Activated naive CD8-positive, alpha-beta T cell treated with anti-CD3 and anti-CD28 coated beads, Interleukin-2, amount 50 U/mL, for 16 hours (primary cell): ENCODE data around the gene HNRNPF.
"Not testable (repeated sequence)": the region's sequence is repeated elsewhere in the genome, so short reads cannot be mapped to it uniquely, and the experiment has no call there.

Source experiments
- DNase-seq: peaks from one replicate; pipeline ENCODE4 v3.0.0-alpha.2; 2020; ENCODE audit warnings: low read depth, low spot score

The HNRNPF gene, protein sequence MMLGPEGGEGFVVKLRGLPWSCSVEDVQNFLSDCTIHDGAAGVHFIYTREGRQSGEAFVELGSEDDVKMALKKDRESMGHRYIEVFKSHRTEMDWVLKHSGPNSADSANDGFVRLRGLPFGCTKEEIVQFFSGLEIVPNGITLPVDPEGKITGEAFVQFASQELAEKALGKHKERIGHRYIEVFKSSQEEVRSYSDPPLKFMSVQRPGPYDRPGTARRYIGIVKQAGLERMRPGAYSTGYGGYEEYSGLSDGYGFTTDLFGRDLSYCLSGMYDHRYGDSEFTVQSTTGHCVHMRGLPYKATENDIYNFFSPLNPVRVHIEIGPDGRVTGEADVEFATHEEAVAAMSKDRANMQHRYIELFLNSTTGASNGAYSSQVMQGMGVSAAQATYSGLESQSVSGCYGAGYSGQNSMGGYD

DNA sequence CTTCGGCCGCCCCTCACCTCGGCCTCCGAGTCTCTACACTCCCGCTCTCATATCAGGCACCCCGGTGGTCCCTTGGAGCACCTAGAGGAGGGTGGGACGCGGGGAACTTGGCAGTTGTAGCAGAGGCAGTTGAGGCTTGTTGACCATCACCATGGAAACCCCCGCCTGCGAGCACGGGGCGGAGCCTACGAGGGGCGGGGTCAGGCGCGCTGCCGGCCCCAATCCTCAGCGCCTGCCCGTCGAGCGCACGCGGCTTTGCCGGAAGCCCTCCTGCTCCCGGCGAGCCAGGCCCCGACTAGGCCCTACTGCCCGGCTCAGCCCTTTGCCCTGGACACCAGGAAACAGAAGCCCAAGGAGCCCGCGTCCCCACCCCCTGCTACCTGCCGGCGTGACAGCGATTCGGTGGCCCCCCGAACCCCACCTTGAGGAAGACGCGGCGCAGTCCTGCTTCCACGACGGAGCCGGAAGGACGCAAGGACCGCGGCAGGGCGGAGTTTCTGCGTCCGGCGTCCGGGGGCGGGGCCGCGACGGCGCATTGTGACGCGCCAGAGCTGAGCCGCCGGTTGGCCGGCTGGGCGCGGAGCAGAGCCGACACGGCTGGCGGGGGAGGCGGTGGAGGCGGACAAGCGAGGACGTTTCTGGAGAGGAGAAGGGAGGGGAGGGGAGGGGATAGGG lies at the start of gene HNRNPF:
Gene HNRNPF, minus strand, starts transcription at position 477 of the 675 bp plus-strand sequence. CDS start 21,302 bp downstream, outside the sequence.
- DNase-seq = peak; percentile 87

DNA sequence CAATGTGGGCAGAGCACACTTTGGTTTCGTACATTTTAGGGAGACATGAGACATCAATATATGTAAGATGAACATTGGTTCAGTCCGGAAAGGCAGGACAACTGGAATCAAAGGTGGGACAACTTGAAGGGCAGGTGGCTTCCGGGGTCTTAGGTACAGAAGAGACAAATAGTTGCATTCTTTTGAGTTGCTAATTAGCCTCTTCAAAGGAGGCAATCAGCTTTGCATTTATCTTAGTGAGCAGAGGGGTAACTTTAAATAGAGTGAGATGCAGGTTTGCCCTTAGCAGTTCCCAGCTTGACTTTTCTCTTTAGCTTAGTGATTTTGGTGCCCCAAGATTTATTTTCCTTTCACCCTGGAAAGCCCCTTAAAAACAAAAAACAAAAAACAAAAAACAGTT lies 49.2 kb upstream of the HNRNPF start:
- no peak for DNase-seq

DNA sequence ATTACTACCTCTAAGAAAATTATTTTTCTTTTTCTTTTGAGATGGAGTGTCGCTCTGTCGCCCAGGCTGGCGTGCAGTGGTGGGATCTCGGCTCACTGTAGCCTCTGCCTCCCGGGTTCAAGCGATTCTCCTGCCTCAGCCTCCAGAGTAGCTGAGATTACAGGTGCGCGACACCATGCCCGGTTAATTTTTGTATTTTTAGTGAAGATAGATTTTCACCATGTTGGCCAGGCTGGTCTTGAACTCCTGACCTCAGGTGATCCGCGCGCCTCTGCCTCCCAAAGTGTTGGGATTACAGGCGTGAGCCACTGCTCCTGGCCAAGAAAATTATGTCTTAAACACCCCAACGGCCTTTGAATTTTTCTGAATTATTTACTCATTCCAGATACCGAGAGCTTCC lies 47.6 kb upstream of the HNRNPF start:
- not testable (repeated sequence) for DNase-seq

- DNase-seq = not testable (repeated sequence)
Measured at GRCh38 chr10:43454025-43454424, 45.0 kb upstream of the HNRNPF start.

DNA sequence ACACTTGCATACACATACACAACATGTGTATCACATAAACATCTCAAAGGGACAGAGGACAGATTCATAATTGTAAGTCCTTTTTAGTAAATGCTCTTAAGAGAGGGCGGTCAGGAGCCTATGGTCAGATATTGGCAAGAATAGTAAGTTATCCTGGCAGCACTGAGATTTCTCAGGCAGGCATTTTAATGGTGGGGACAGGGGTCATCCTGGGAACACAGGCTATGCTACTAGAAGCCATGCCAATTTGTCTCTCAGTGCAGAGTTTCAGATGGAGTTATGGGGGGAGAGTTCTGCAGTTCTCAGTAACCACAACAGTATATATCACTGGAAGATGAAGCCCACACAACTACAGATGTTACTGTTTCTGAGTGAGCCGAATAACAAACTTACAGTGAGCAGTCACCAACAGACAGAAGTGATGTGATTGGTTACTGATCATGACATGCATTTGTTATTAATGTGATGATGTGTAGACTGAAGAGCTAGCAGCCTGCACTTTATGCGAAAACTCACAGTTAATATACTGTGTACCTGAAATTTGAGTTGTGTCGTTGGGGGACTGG lies 44.4 kb upstream of the HNRNPF start:
- no peak for DNase-seq

DNA sequence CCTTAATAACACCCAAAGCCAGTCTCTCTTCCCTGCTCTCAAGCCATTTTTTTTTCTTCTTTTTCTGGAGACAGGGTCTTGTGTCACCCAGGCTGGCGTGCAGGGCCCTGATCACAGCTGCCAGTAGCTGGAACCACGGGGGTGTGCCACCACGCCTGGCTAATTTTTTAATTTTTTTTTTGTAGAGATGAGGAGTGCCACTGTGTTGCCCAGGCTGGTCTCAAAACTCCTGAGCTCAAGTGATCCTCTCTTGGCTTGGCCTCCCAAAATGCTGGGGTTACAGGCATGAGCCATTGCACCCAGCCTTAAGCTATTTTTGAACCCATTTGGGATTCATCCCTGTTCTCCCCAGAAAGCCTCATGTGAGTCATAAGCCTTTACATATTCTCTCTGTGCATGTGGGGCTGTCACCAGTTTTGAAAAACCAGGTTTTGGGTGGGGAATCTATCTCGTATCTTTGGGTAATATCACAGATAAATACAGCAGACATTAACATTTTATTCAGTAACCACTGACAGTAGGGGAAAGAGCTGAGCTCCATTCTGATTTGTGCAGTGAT lies 43.4 kb upstream of the HNRNPF start:
- no peak for DNase-seq

DNA sequence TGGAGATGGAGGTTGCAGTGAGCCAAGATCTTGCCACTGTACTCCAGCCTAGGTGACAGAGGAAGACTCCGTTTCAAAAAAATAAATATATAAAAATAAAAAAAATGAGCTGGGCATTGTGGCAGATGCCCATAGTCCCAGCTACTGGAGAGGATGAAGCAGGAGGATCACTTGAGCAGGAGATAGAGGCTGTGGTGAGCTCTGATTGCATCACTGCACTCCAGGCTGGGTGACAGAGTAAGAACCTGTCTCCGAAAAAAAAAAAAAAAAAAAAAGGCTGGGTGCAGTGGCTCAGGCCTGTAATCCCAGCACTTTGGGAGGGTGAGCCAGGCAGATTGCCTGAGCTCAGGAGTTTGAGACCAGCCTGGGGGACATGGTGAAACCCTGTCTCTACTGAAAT lies 39.8 kb upstream of the HNRNPF start:
- DNase-seq = no peak

- not testable (repeated sequence) for DNase-seq
Measured at GRCh38 chr10:43446219-43447017, 37.4 kb upstream of the HNRNPF start.

GRCh38 chr10:43444897-43445466 lies 36.0 kb upstream of the HNRNPF start:
- DNase-seq = no peak

GRCh38 chr10:43444323-43444722 lies 35.3 kb upstream of the HNRNPF start:
- DNase-seq = no peak

DNA sequence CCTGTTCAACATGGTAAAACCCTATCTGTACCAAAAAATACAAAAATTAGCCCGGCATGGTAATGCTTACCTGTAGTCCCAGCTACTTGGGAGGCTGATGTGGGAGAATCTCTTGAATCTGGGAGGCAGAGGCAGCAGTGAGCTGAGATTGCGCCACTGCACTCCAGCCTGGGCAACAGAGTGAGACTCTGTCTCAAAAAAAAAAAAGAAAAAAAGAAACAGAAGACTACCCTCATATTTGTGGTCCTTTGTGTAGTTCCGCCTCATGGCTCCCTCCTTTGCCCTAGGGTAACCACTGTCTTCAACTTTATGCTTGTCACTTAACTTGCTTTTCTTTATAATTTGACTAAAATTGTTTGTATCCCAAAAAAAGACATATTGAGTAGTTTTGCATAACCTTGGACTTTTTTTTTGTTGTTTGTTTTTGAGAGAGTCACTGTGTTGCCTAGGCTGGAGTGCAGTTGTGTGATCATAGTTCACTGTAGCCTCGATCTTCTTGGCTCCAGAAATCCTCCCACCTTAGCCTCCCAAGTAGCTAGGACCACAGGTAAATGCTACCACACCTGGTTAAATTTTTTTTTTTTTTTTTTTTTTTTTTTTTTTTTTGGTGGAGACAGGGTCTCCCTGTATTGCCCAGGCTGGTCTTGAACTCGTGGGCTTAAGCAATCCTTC lies 31.6 kb upstream of the HNRNPF start:
- DNase-seq = no peak

- DNase-seq = no peak
Measured at GRCh38 chr10:43437141-43437870, 28.3 kb upstream of the HNRNPF start.

GRCh38 chr10:43436291-43437140 lies 27.5 kb upstream of the HNRNPF start, which contains the start of gene ZNF487:
Gene ZNF487 (plus strand): TSS chr10:43437111. CDS start chr10:43475814, 38,703 bp downstream.
- peak; percentile 66 for DNase-seq

DNA sequence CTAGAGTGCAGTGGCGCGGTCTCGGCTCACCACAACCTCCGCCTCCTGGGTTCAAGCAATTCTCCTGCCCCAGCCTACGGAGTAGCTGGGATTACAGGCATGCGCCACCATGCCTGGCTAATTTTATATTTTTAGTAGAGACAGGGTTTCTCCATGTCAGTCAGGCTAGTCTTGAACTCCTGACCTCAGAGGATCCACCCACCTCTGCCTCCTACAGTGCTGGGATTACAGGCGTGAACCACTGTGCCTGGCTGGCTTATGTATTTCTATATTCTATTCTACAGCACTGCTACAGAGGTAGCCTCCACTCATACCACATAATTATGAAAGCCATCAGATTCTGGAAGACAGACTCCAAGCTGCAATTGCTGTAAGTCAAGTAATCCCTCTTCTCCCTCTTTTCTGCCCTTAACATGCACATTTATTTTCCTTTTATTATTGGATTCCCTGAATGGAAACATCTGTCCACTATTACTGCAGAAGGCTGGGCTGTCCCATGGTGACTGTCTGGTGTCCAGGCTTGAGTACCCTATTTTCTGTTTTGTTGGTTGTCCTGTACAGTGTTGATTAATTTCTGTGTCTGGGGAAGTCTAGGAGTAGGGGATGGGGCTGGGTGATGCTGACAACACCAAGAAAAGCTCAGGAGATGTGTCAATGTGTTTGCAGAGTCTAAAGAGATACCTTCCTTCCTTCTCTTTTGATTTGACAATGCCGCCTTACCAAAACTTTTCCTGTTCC lies 22.1 kb upstream of the HNRNPF start:
- no peak for DNase-seq

GRCh38 chr10:43427166-43427825 lies 18.3 kb upstream of the HNRNPF start:
- DNase-seq = no peak

DNA sequence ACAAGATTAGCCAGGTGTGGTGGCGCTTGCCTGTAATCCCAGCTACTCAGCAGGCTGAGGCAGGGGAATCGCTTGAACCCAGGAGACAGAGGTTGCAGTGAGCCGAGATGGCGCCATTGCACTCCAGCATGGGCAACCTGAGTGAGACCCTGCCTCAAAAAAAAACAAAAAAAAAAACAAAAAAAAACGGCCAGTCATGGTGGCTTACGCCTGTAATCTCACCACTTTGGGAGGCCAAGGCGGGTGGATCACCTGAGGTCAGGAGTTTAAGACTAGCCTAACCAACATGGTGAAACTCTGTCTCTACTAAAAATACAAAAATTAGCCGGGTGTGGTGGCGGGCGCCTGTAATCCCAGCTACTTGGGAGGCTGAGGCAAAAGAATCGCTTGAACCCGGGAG lies 17.5 kb upstream of the HNRNPF start:
- DNase-seq = not testable (repeated sequence)

GRCh38 chr10:43424416-43424815 lies 15.4 kb upstream of the HNRNPF start:
- no peak for DNase-seq

- not testable (repeated sequence) for DNase-seq
Measured at GRCh38 chr10:43421944-43422343, 13.0 kb upstream of the HNRNPF start.
